Islet precursor cell (in vitro differentiated cells): ENCODE data around the gene ORC1.

ENCODE experiments used
- DNase-seq: peaks from one replicate; pipeline ENCODE4 v3.0.0-alpha.2; 2018

Gene ORC1

DNA sequence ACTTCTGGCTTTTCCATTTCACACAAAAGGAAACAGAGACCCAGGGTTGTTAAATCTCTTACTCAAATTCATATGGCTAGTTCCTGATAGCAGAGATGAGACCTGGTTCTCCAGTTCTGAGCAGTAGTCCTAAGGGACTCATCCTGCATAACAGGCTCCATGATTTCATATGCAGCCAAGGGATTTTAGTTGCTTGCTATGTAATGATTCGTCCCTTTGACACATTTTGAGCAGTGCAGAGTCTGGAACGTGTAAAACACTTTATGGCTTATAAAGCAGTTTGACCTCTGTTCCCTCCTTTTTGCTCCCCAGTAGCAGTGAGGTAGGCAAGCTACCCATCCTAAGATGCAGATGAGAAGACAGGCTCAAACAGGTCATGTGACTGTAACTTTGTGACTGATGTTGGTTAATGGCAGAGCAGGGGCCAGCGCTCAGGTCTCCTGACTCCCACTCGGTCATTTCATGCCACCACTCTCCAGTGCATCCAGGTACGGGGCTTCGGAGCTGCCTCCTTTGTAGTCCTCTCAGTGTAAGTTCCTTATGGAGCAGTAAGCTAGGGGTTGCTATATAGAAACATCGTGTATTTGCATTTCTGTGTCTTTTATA is 62.5 kb downstream of the ORC1 start:
- peak; percentile 18 for DNase-seq

DNA sequence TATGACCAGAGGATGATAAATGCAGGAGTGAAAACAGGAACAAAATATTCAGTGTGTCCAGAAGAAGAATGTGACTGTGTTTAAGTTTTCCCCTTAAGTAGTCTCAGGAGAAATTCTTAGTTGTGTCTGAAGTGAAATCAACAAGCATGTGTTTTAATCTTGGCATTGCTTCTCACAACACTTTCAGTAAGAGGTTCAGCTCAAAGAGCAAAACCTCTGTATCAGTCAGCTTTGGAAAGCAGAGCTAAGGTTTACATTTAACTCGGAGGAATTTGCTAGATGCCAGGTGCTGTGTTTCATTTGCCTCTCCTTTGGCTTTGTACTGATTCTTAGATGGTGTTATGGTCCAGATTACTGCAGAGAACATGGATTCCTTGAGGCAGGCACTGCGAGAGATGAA is 66.8 kb downstream of the ORC1 start:
- no peak for DNase-seq

GRCh38 chr1:52334906-52335528 is 69.2 kb downstream of the ORC1 start:
- no peak for DNase-seq

GRCh38 chr1:52332411-52332810 is 71.8 kb downstream of the ORC1 start:
- no peak for DNase-seq

GRCh38 chr1:52328615-52329014 is 75.6 kb downstream of the ORC1 start:
- no peak for DNase-seq

DNA sequence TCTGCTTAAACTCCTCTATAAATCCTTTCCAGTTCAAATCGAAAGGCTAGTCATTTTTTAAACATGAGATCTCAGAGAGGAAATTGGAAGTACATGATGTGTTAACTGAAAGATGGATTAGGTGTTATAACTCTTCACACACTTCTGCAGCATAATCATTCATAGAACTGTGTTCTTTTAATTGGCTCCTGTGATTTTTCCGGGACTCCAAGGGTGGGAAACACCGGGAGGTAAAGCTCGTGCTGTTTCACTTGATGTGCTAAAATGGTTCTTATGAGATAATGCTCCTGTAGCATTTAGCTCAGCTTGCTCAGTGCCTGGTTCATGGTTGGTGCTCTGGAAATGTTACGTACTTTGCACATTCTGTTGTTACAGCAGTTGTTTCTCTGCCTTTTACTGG is 78.4 kb downstream of the ORC1 start:
- DNase-seq, result no peak

GRCh38 chr1:52323731-52324130 is 80.5 kb downstream of the ORC1 start:
- no peak for DNase-seq
